AG09309 (cell line): ENCODE data around the gene TSPAN18.

Experiments
- DNase-seq: peaks from one replicate; pipeline ENCODE4 v3.0.0-alpha.2; 2010; ENCODE audit warnings: low read depth
- H3K4me3 ChIP-seq: 2 replicates; pipeline ENCODE4 v1.5.1; 2011; ENCODE audit warnings: mild to moderate bottlenecking, low read depth, low read length, moderate library complexity; ENCODE audit not compliant: control insufficient read depth
- CTCF ChIP-seq: IDR thresholded peaks from 2 replicates; pipeline ENCODE4 v1.5.1; 2011; ENCODE audit warnings: mild to moderate bottlenecking, low read depth, low read length, inconsistent platforms; ENCODE audit not compliant: insufficient read depth, control insufficient read depth; ENCODE audit errors: missing control alignments

The TSPAN18 gene

GRCh38 chr11:44854741-44855492 lies 128.2 kb downstream of the TSPAN18 start:
- H3K4me3 ChIP-seq, result no peak overlapping the region
- no peak for DNase-seq
- no peak for TF ChIP-seq CTCF

DNA sequence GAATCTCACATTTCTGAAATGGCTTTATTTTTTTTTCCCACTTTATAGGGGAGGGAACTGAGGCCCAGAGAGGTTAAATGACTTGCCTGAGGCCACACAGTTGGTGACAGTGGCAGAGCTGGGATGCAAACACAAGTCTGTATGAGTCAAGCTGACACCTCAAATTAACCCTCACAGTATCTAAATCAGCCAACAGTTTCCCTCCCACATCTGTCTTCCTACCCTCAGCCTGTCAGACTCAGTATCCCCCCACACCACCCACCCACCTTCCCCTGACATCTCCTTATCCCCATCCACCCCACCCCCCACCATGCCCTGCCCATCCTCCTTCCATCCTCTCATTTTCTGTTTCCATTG lies 128.7 kb downstream of the TSPAN18 start:
- H3K4me3 ChIP-seq, result no peak overlapping the region
- no peak for TF ChIP-seq CTCF

GRCh38 chr11:44857490-44858090 lies 130.8 kb downstream of the TSPAN18 start:
- DNase-seq, result no peak
- no peak overlapping the region for H3K4me3 ChIP-seq
- TF ChIP-seq CTCF, result no peak

More for the DNA sequence above, 128.7 kb downstream of the TSPAN18 start:
- no peak for DNase-seq

DNA sequence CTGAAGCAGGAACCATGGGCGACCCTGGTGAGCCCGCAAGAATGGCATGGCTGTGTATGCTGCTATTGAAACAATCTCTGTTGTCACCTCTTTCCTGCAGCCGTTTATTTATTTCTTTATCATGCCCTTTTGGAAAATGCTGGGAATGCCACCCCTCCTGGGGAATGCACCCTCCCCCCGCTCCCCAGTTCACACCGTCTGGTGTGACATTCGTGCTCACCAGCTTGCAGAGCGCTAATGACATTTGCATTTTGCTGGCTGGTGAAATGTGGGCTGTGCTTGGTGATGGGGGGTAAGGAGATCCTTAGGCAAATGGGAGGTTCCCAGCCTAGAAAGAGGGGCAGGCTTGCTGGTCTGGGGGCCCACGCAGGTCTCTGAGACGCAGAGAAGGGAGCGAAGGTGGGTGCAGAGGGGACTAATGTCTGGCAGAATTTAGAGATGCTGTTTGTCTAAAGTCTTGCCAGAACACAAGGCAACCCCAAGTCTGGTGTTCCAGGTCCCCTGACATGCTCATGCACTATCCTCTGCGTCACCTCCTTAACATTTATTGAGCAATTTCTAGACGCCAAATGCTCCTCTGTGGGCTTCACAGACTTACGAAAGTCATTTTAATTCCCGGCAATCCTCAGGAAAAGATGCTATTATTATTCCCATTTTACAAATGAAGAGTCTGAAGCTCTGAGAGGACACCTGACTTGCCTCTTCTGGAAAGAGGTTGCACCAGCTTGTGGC lies 132.2 kb downstream of the TSPAN18 start:
- DNase-seq, result peak; percentile 14
- no peak overlapping the region for H3K4me3 ChIP-seq
- no peak for TF ChIP-seq CTCF

DNA sequence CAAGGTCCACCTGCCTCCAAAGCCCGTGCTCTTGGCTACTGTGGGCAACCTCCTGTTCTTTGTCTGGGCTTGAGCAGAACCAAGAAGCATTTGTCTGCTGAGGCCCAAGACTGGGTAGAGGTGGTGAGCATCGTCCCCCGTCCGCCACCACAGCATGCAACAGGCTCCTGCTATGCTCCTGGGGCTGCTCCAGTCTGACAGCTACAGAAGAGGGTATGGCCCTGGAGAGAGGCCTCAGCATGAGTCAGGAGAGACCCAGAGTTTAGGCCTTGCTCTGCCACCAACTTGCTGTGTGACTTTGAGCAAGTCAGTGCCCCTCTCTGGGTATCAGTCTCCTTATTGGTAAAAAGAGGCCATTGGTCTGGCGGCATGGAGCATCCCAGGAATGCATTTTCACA lies 132.8 kb downstream of the TSPAN18 start:
- DNase-seq, result no peak
- no peak for TF ChIP-seq CTCF
- H3K4me3 ChIP-seq, result no peak overlapping the region

DNA sequence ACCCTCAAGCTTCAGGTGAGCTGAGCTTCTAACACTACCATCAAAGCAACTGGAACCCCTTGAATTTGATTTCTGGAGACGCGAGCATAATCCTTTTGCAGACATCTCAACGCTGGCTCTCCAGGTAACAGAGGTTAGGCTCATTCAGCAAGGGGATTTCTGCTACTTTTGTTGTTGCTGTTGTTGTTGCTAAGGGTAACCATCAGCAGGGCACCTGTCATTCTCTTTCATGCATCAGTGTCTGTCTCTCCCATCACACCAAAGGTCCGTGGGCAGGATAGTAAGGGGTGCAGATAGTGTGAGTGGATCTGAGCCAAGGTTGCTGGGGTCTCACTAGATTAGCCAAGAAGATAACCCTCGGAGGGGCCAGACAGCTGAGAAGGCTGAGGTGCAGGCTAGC lies 133.6 kb downstream of the TSPAN18 start:
- no peak for DNase-seq
- no peak for TF ChIP-seq CTCF
- no peak overlapping the region for H3K4me3 ChIP-seq
